GM12878 (cell line): ENCODE data around the gene RPL37A. TPM values are rescaled to one million over a fixed set of nuclear protein-coding genes. Genes with fewer than 3 reads are reported as not detected.

Experiments
- ATAC-seq: fragments of 200-7000 bp; cut with Tn5 transposase; 3 replicates; pipeline ENCODE4 v1.9.1; 2020; ENCODE audit warnings: mild to moderate bottlenecking, moderate library complexity
- BruUV-seq: library from RNA; stranded (reverse); fragments of 400-500 nt; replicated peaks from 2 replicates; lab custom pipeline; 2021; lab: Mats Ljungman, UMichigan
- CTCF ChIA-PET: fragments of 300-600 bp; sonication (Branson Sonifier 250); formaldehyde crosslinking; extraction: SDS; loops from one replicate; lab custom pipeline; 2021; ENCODE audit warnings: inconsistent platforms; lab: Yijun Ruan, JAX
- POLR2A ChIA-PET: fragments of 350-600 bp; formaldehyde crosslinking; extraction: SDS; loops from one replicate; lab custom pipeline; 2021; ENCODE audit warnings: inconsistent platforms; lab: Charles Lee
- RAD21 ChIA-PET: fragments of 300-600 bp; sonication (Branson Sonifier 250); formaldehyde crosslinking; loops from one replicate; lab custom pipeline; 2023; ENCODE audit warnings: antibody characterized with exemption; ENCODE audit not compliant: unreplicated experiment; lab: Charles Lee
- SMC1A ChIA-PET: fragments of 300-600 bp; sonication (Branson Sonifier 250); formaldehyde crosslinking; loops from one replicate; lab custom pipeline; 2023; ENCODE audit not compliant: unreplicated experiment, uncharacterized antibody; lab: Charles Lee
- DNase-seq: peaks from one replicate; pipeline ENCODE4 v3.0.0-alpha.2; 2011; ENCODE audit warnings: low read depth, low spot score
- FAIRE-seq: peaks from 3 replicates; lab custom pipeline; 2011; peaks lifted over from hg19 to GRCh38; lab: Jason Lieb, UNC
- H2AFZ ChIP-seq: 2 replicates; pipeline ENCODE4 v1.6.0; 2011; ENCODE audit warnings: low read depth, low read length, control low read depth; ENCODE audit not compliant: control insufficient read depth
- H3K27ac ChIP-seq: 2 replicates; pipeline ENCODE4 v1.5.1; 2011; ENCODE audit warnings: control low read depth; ENCODE audit not compliant: control insufficient read depth, insufficient read depth
- H3K27me3 ChIP-seq, 2 experiments: replicated peaks in 1 of 2; 2 replicates each; pipeline versions ENCODE4 v1.6.0 to v1.6.1; 2011; ENCODE audit warnings: low read length in 1 of 2; ENCODE audit not compliant: control insufficient read depth in 2 of 2, insufficient read depth in 2 of 2
- H3K36me3 ChIP-seq, 2 experiments: 2 replicates each; pipeline ENCODE4 v1.5.1; 2011; ENCODE audit warnings: low read length in 1 of 2; ENCODE audit not compliant: control insufficient read depth in 2 of 2, insufficient read depth in 2 of 2
- H3K4me1 ChIP-seq: 2 replicates; pipeline ENCODE4 v1.6.1; 2011; ENCODE audit warnings: mild to moderate bottlenecking, low read length, moderate library complexity, mixed read lengths; ENCODE audit not compliant: control insufficient read depth, insufficient read depth
- H3K4me2 ChIP-seq: 2 replicates; pipeline ENCODE4 v1.6.0; 2011; ENCODE audit warnings: control low read depth; ENCODE audit not compliant: control insufficient read depth, insufficient read depth
- H3K4me3 ChIP-seq: fragments of 200-600 bp; sonication (generic); 2 replicates; pipeline ENCODE4 v1.5.1; 2016
- H3K79me2 ChIP-seq: 2 replicates; pipeline ENCODE4 v1.6.0; 2011; ENCODE audit warnings: low read length; ENCODE audit not compliant: control insufficient read depth, insufficient read depth
- H3K9ac ChIP-seq: 2 replicates; pipeline ENCODE4 v1.8.0; 2011; ENCODE audit warnings: low read length, control low read depth, mixed read lengths; ENCODE audit not compliant: control insufficient read depth, insufficient read depth
- H3K9me3 ChIP-seq: replicated peaks from 3 replicates; pipeline ENCODE4 v1.5.1; 2011; ENCODE audit warnings: mild to moderate bottlenecking, low read length; ENCODE audit not compliant: control insufficient read depth, insufficient read depth
- H4K20me1 ChIP-seq: 2 replicates; pipeline ENCODE4 v1.6.0; 2011; ENCODE audit not compliant: control insufficient read depth, insufficient read depth
- ASH2L ChIP-seq: fragments of 300-600, 200-600 bp; sonication (generic); IDR thresholded peaks from 2 replicates; pipeline ENCODE4 v1.6.1; 2017; ENCODE audit warnings: low read depth, mild to moderate bottlenecking, borderline replicate concordance
- BACH1 ChIP-seq: fragments of 450-650 bp; IDR thresholded peaks from 2 replicates; pipeline ENCODE4 v1.6.1; 2017; ENCODE audit warnings: mild to moderate bottlenecking, borderline replicate concordance
- BCL3 ChIP-seq: IDR thresholded peaks from 2 replicates; pipeline ENCODE4 v1.6.1; 2011; ENCODE audit warnings: borderline replicate concordance, low read depth, mild to moderate bottlenecking, moderate library complexity, low read length; ENCODE audit not compliant: insufficient read depth, poor library complexity, severe bottlenecking
- BMI1 ChIP-seq: fragments of 450-650 bp; IDR thresholded peaks from 2 replicates; pipeline ENCODE4 v1.6.1; 2016; ENCODE audit warnings: mild to moderate bottlenecking, moderate library complexity, borderline replicate concordance
- CEBPB ChIP-seq, 2 experiments: fragments of 150-350 bp in 1 of 2; IDR thresholded peaks; 2 replicates each; pipeline ENCODE4 v1.6.1; 2012 to 2014; ENCODE audit warnings: low read depth in 2 of 2, low read length in 2 of 2, borderline replicate concordance in 1 of 2, inconsistent platforms in 1 of 2
- CHD2 ChIP-seq: IDR thresholded peaks from 2 replicates; pipeline ENCODE4 v1.6.1; 2011; ENCODE audit warnings: low read depth, low read length, improper control_type of control experiment, borderline replicate concordance
- DPF2 ChIP-seq: fragments of 450-650 bp; IDR thresholded peaks from 2 replicates; pipeline ENCODE4 v1.6.1; 2017; ENCODE audit warnings: mild to moderate bottlenecking
- EGR1 ChIP-seq, 2 experiments: IDR thresholded peaks; 1 replicate in 1 of 2; 2 replicates in 1 of 2; pipeline ENCODE4 v1.6.1; 2011 to 2012; ENCODE audit warnings: low read depth in 2 of 2, low read length in 2 of 2, borderline replicate concordance in 1 of 2, mild to moderate bottlenecking in 1 of 2, moderate library complexity in 1 of 2
- ELK1 ChIP-seq: IDR thresholded peaks from 2 replicates; pipeline ENCODE4 v1.6.1; 2012; ENCODE audit warnings: low read depth, low read length, improper control_type of control experiment
- HCFC1 ChIP-seq: fragments of 150-350 bp; IDR thresholded peaks from 2 replicates; pipeline ENCODE4 v1.6.1; 2014; ENCODE audit warnings: low read length
- IKZF2 ChIP-seq, 2 experiments: fragments of 450-650 bp; IDR thresholded peaks; 2 replicates each; pipeline ENCODE4 v1.6.1; 2017; ENCODE audit warnings: mild to moderate bottlenecking in 2 of 2, moderate library complexity in 2 of 2
- LARP7 ChIP-seq: fragments of 450-650 bp; IDR thresholded peaks from 2 replicates; pipeline ENCODE4 v1.6.1; 2017; ENCODE audit warnings: mild to moderate bottlenecking
- NFYA ChIP-seq: IDR thresholded peaks from 2 replicates; pipeline ENCODE4 v1.6.1; 2011; ENCODE audit warnings: low read depth, mild to moderate bottlenecking, low read length, improper control_type of control experiment, borderline replicate concordance
- PAX8 ChIP-seq: fragments of 450-650 bp; IDR thresholded peaks from 2 replicates; pipeline ENCODE4 v1.6.1; 2017; ENCODE audit warnings: mild to moderate bottlenecking, moderate library complexity
- RBBP5 ChIP-seq: fragments of 200-600 bp; sonication (generic); conservative IDR thresholded peaks from 2 replicates; pipeline ENCODE4 v1.6.1; 2016
- RCOR1 ChIP-seq: conservative IDR thresholded peaks from 2 replicates; pipeline ENCODE4 v1.6.1; 2012; ENCODE audit warnings: low read depth, low read length, improper control_type of control experiment
- SP1 ChIP-seq: IDR thresholded peaks from one replicate; pipeline ENCODE4 v1.6.1; 2011; ENCODE audit warnings: low read depth, low read length
- TCF3 ChIP-seq: IDR thresholded peaks from 2 replicates; pipeline ENCODE4 v1.6.1; 2012; ENCODE audit warnings: low read depth, mild to moderate bottlenecking, low read length, borderline replicate concordance; ENCODE audit not compliant: insufficient read depth
- USF1 ChIP-seq: IDR thresholded peaks from 2 replicates; pipeline ENCODE4 v1.6.1; 2011; ENCODE audit warnings: borderline replicate concordance, low read depth, mild to moderate bottlenecking, moderate library complexity, mixed read lengths, low read length; ENCODE audit not compliant: insufficient read depth; ENCODE audit errors: extremely low read length
- YBX1 ChIP-seq: fragments of 450-650 bp; IDR thresholded peaks from 2 replicates; pipeline ENCODE4 v1.6.1; 2016; ENCODE audit warnings: antibody characterized with exemption
- ZNF217 ChIP-seq: fragments of 450-650 bp; IDR thresholded peaks from 2 replicates; pipeline ENCODE4 v1.6.1; 2017; ENCODE audit warnings: antibody characterized with exemption, mild to moderate bottlenecking
- WGBS: methylation state at CpG from one replicate; pipeline ENCODE4 v1.1.6; 2016; ENCODE audit warnings: low lambda C conversion rate; ENCODE audit not compliant: insufficient replicate concordance, insufficient coverage; ENCODE audit errors: missing lambda C conversion rate; 5-methylcytosine and 5-hydroxymethylcytosine counted together
- in situ Hi-C: fragments of 300-500 bp; cut with MboI; formaldehyde crosslinking; loops from 9 replicates; pipeline ENCODE4 v1.14.3; 2018; ENCODE audit warnings: mixed read lengths
- intact Hi-C: fragments of 100-400 bp; cut with micrococcal nuclease; formaldehyde crosslinking; loops from one replicate; pipeline ENCODE4 v1.14.2; 2022; ENCODE audit not compliant: unreplicated experiment
- polyA plus RNA-seq, 11 experiments: library from polyadenylated mRNA; depleted of rRNA in 4 of 11; unstranded in 6 of 11; stranded (reverse) in 5 of 11; fragments of >200 nt; fragmentation: Nextera tagmentation in 4 of 11; fragmentation: Illumina TruSeq in 1 of 11; extraction: Ambion mirVana in 4 of 11; extraction: Trizol in 1 of 11; gene quantifications; 1 replicate in 1 of 11; 2 replicates in 10 of 11; pipeline versions ENCODE4 v1.2.1 to v1.2.3, GENCODE V29; 2011 to 2016; ENCODE audit warnings: inconsistent platforms in 2 of 11, missing spikeins in 2 of 11, low read depth in 1 of 11
- total RNA-seq, 4 experiments: library from RNA; depleted of rRNA in 3 of 4; stranded (reverse); fragments of >200 nt in 3 of 4; fragmentation: Illumina TruSeq in 1 of 4; extraction: Trizol in 1 of 4; gene quantifications; 2 replicates each; pipeline versions ENCODE4 v1.2.1 to v1.2.3, GENCODE V29; 2013 to 2021

RPL37A gene
- total and polyA plus RNA-seq, 10 of the 15 experiments (the other 5 are each of a cell fraction or from before 2014, with no cell fraction given): 2,847 to 6,854 (median 5,110) TPM

- no peak for TF ChIP-seq CEBPB (IDR thresholded peaks at IDR 0.05; ENCODE audit: borderline replicate concordance in 1 of 2, low read depth in 2 of 2, low read length in 2 of 2)
- TF ChIP-seq CHD2: no peak
- no peak for TF ChIP-seq DPF2
Measured at GRCh38 chr2:216537366-216537765, 38.7 kb downstream of the RPL37A start (continued).

- WGBS: 66% methylated on average over 5 of the region's 5 CpGs
- TF ChIP-seq BCL3: no peak
- no peak for TF ChIP-seq ASH2L
- TF ChIP-seq HCFC1: no peak
- no peak for TF ChIP-seq BMI1
- TF ChIP-seq RBBP5: no peak
- TF ChIP-seq ZNF217: no peak
- TF ChIP-seq SP1: no peak
- no peak for TF ChIP-seq RCOR1
- TF ChIP-seq TCF3: no peak
- TF ChIP-seq ELK1: no peak
- no peak for TF ChIP-seq EGR1 (IDR thresholded peaks at IDR 0.05; ENCODE audit: borderline replicate concordance in 1 of 2, low read depth in 2 of 2, low read length in 2 of 2)
- TF ChIP-seq LARP7: no peak
- TF ChIP-seq USF1: no peak
- no peak for TF ChIP-seq BACH1
- no peak for TF ChIP-seq PAX8
- TF ChIP-seq YBX1: no peak
- TF ChIP-seq IKZF2 (IDR thresholded peaks at IDR 0.05): no peak
- no peak for TF ChIP-seq NFYA
- TF ChIP-seq, all 136 proteins: peak for 0
- no peak overlapping the region for H2AFZ ChIP-seq
- in situ Hi-C loops (loop anchor here (10.0 kb wide), 1 partner anchor 976 kb away; no protein-coding TSS in a partner anchor), intact Hi-C loops (no loop called here)
- H3K4me2 ChIP-seq: no peak overlapping the region
- CTCF ChIA-PET: no interaction called here
- no peak overlapping the region for H3K27ac ChIP-seq
- SMC1A ChIA-PET: no interaction called here
- H3K4me1 ChIP-seq: peaks cover 13% of the 10 kb centered on the region
- no TSS peak for BruUV-seq
- no peak for FAIRE-seq
- DNase-seq: no peak
- no peaks in the 10 kb centered on the region for H4K20me1 ChIP-seq
- POLR2A ChIA-PET: no interaction called here
- no peaks in the 10 kb centered on the region for H3K79me2 ChIP-seq
- ATAC-seq: no peak
- H3K36me3 ChIP-seq: no peaks in the 10 kb centered on the region
- no peaks in the 10 kb centered on the region for H3K27me3 ChIP-seq
- no peak overlapping the region for H3K9ac ChIP-seq
- H3K9me3 ChIP-seq: no peaks in the 10 kb centered on the region
- RAD21 ChIA-PET: no interaction called here
- H3K4me3 ChIP-seq: no peak overlapping the region
Measured at GRCh38 chr2:216538538-216538937, 39.9 kb downstream of the RPL37A start.
